HK-2 (cell line): ENCODE measurements around the gene AGBL4.

Experiments
- DNase-seq: peaks from one replicate; pipeline ENCODE4 v3.0.0-alpha.2; 2018; ENCODE audit not compliant: unreplicated experiment

The AGBL4 gene

GRCh38 chr1:48595613-48596012 lies 1428.1 kb downstream of the AGBL4 start:
- no peak for DNase-seq

GRCh38 chr1:48592330-48592729 lies 1431.4 kb downstream of the AGBL4 start:
- no peak for DNase-seq

- no peak for DNase-seq
These were observed 1432.6 kb downstream of the AGBL4 start for GRCh38 chr1:48591181-48591580.

- no peak for DNase-seq
These were observed 1435.7 kb downstream of the AGBL4 start for GRCh38 chr1:48588061-48588460.

DNA sequence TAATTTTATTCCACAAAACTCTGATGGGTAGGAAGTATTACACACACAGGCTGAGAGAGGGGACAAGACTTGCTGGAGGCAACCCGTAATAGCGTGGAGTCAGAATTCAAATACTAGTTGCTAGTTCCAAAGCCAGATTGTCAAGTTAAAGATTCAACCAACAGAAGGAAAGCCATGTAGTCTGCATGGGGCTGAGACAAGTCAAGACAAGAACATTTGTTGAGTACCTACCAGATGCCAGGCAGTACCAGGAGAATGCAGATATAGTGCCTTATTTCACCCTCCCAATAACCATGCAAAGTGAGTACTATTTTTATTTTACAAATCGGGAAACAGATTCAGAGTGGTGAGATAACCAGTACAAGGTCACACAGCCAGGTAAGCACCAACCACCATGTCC lies 1441.3 kb downstream of the AGBL4 start:
- DNase-seq = no peak

- no peak for DNase-seq
These were observed 1442.5 kb downstream of the AGBL4 start for GRCh38 chr1:48581270-48581669.

DNA sequence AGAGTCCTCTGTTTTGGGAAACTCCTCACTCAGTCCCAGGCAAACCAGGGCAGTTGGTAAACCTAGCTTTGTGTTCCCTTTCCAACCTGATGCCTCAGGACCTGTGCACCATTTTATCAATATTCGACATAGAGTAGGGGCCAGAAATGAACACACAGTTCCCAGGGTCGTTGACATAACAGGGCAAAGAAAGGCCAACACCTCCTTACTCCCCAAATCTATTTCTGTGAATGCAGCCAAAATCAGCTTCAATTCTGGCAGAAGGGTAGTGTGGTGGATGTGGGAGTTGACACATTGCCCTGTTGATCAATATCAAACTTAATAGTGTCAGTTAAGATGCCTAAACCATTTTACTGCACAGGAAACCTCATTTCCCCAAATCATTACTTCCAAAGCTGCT lies 1447.2 kb downstream of the AGBL4 start:
- DNase-seq = no peak

- peak; percentile 42 for DNase-seq
These were observed 1451.0 kb downstream of the AGBL4 start for GRCh38 chr1:48572646-48573258.

GRCh38 chr1:48572134-48572533 lies 1451.6 kb downstream of the AGBL4 start:
- DNase-seq = no peak

DNA sequence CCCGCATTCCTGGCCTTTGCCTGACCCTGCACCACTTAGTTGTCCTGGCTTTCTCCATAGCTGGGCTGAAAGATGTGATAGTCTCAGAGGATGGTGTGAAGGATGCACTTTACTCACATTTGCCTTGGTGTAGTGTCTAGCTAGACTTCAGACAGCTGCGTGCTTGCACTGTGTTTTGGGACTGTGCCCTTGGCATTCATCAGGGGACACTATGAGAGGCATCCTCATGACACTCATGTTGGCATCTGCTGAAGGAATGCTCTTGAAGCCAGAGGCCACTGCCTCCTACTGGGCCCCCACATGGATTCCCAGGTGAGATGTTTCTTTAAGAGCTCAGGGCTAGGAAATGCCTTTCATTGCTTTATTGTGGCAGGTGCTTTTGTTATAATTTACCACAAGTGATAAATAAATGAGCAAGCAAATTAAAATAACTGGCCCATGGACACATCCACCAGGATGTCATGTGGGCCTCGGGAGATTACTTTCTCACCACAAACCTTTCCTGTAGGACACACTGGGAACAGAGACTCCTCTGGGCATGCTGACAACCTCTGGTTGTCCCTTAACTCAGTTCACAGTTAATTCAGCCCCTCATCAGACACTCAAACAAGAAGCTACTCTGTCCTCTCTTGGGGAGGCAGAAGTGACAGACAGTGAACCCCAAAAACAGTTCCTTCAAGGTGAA lies 1452.3 kb downstream of the AGBL4 start:
- no peak for DNase-seq

DNA sequence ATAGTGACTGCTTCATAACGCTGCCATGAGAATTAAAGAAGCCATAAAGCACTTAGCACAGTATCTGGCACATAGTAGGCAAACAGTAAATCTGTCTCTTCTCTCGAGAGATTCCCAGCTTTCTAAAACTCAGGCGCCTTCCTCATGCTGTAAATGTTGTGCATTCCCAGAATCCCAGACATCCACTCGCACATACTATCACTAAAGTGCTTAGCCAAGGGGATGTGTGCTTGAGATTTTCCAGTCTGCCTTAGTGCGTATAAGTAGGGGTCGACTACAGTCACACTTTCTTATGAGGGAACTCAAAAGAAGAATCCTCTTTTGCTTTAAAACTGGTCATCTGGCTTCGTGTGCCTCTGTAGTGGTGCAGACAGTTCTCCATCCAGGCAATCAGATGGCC lies 1453.2 kb downstream of the AGBL4 start:
- DNase-seq = no peak

GRCh38 chr1:48568501-48568900 lies 1455.3 kb downstream of the AGBL4 start:
- DNase-seq = no peak

DNA sequence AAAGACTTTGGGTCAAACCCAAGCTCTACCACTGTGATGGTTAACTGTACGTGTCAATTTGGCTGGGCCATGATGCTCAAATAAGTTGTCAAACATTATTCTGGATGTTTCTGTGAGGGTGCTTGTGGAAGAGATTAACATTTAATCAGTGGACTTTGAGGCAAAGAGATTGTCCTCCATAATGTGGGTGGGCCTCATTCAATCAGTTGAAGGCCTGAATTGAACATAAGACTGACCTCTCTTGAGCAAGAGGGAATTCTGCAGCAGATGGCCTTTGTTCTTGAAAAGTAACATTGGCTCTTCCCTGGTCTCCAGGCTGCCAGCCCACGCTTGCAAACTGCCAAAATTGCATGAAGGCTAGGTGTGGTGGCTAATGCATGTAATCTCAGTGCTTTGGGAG lies 1457.3 kb downstream of the AGBL4 start:
- DNase-seq = no peak

DNA sequence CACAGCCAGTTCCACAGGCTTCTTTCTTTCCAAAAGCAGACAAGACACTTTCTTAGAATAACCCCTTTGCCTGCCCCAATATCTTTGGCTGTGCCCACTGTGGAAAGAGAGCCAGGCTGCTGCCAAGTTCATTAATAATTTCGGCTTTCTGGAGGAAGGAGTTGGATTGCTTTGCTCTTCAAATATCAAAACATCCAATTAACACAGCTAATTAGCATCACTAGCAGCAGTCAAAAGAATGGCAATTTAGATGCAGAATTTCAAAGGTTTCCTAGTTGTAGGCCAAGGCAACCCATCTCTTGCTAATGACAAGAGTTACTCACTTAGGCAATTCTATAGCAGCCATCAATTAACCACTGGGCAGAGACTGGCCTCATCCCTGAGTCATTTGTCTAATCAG lies 1460.7 kb downstream of the AGBL4 start:
- no peak for DNase-seq

DNA sequence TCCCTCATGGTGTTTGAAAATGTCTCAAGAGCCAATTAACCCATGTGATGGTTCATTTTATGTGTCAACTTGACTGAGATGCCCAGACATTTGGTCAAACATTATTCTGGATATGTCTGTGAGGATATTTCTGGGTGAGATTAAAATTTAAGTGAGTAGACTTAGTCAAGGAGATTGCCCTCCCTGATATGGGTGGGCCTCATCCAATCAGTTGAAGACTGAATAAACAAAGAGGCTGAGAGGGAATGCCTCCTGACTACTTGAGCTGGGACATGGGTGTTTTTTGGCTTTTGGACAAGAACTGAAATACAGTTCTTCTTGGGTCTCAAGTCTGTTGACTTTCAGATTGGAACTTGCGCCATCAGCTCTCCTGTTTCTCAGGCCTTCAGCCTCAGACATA lies 1462.3 kb downstream of the AGBL4 start:
- DNase-seq = no peak

- DNase-seq = no peak
These were observed 1463.2 kb downstream of the AGBL4 start for GRCh38 chr1:48560577-48560976.

DNA sequence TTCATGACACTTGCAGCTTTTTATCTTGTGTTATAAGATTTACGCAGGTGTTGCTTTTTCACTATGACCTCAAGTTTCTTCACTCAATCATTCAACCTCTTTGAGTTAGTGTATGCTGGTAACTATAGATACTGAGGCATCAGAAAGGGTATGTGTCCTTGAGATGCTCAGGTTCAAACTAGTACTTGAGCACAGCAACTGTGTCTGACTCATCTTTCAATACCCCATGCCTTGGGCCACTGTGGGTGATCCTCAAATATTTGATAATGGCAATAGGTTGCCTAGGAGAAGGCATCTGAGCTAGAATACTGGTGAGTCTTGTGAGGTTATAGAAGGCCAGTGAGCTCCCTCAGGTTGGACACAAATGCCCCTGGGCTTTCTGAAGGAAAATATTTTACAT lies 1463.6 kb downstream of the AGBL4 start:
- DNase-seq = no peak

DNA sequence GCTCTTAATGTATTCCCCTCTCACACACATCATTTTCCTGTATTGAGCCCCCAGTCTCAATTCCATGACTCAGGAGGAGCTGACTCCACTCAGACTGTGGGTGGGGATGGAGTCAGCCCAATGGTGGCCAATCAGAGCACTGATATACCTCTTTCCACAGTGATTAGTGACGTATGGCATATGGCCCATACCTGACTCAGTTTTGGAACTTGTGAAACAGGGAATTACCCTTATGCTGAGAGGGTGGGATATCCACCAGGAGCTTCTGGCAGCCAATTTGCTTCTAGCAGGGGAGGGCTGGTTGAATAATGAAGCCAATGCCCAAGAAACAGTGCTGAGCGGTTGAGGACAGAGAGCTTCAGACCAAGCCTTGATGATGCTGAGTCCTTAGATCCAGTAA lies 1465.4 kb downstream of the AGBL4 start:
- no peak for DNase-seq

- no peak for DNase-seq
These were observed 1467.4 kb downstream of the AGBL4 start for GRCh38 chr1:48556186-48556850.

- no peak for DNase-seq
These were observed 1468.5 kb downstream of the AGBL4 start for GRCh38 chr1:48555271-48555670.

GRCh38 chr1:48552903-48553606 lies 1470.7 kb downstream of the AGBL4 start:
- DNase-seq = no peak

DNA sequence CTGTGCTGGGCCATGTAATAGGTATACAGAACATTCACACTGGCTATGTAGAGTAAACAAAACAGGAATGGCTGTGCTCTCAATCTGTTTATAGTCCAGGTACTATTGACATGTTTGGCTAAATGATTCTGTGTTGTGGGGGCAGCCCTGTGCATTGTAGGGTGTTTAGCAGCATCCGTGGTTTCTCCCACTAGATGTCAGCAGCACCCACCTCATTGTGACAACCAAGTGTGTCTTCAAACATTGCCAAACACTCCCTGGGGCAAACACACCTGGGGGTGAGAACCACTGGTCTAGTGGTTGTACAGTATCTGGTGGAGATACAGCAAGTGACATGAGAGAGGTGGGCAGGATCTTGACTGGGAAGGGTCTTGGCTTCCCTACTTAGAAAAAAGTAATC lies 1471.3 kb downstream of the AGBL4 start:
- DNase-seq = peak; percentile 2

DNA sequence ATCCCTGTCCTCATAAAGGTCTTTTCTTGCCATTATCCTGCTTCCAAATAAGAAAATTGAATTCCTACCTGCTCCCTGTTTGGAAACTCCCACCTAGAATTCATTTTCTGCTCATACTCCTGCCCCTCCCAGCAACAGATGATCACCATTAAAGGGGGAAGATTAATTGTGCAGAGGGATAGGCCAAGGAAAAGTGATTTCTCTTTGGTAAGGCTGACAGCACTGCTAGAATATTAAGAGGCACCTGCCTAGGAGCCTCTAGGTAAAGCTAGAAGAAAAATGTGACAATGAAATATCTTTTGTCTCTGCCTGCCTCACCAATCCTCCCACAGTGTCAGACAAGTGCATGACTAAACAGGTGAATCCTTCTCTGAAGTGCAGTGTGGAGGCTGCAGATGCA lies 1474.8 kb downstream of the AGBL4 start:
- DNase-seq = no peak
